Lung microvascular endothelial cell (primary cell): ENCODE measurements around the gene GCNT1. TPM values are rescaled to one million over a fixed set of nuclear protein-coding genes. Genes with fewer than 3 reads are reported as not detected.
"Not testable (repeated sequence)": the region's sequence is repeated elsewhere in the genome, so short reads cannot be mapped to it uniquely, and the experiment has no call there.

ENCODE experiments used
- DNase-seq, 2 donors: peaks; one replicate each; pipeline versions ENCODE4 v3.0.0 to v3.0.0-alpha.2; 2010; ENCODE audit warnings: low read depth in 2 of 2
- total RNA-seq: library from RNA; depleted of rRNA; stranded (reverse); fragments of >200 nt; gene quantifications from 2 replicates; pipeline ENCODE4 v1.2.1, GENCODE V29; 2014

Gene GCNT1
- 5.0 and 11.1 TPM in 2 replicates for total RNA-seq

DNA sequence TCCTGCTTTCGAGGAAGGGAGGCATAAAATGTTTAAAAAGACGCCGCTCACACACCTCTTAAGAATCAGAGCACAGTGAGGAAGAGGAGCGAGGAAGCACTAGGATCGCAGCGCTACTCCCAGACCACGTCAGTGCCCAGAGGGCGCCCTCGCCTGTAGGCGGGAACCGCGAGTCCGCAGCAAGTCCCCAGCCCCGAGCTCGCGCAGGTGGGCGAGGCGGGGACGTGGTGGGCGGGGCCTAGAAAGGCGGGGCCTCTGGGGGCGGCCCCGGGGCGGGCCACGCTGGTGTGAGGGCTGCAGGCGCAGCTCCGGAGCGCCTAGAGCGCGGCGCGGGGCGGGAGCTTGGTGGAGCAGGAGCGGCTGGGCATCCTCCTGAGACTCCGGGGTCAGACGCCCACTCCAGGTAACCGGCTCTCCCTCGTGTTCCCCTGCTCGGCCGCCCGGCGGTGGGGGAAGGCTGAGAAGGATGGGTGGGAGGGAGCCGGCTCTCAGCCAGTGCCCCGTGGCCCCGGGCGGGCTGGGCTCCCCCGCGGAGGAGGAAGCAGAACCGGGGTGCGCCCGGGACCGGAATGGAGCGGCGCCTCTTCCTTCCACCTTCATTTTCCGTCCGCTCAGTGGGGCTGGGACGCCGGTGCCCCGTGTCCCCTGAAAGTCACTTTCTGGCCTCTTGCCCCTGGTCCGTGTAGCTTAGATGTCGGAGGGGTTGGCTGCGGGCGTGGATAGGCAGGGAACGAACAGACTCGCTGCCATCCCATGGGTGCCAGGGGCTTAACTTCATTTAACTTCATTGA lies at the start of gene GCNT1:
GCNT1 (plus strand) TSS at position 280 of the 791 bp plus-strand sequence. CDS start 43,200 bp downstream, outside the sequence.
- DNase-seq, result peak; percentile 75 to 79

DNA sequence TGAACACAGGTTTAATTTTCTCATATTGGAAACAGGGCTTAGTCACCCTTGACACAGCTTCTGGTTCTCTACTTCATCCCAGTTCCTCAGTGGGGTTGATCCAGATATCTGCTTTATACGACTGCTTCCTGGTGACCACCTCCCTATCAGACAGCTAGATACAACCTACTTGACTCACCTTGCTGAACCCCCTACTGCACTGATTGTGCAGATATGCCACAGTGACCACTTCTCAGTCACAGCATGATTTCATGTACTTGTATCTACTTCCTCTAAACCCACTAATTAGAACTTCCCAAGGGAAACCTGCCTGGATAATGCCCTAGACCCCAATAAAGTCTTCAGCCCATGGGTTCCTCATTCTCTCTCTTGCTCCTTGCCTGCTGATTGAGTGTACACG lies 46.3 kb upstream of the GCNT1 start:
- DNase-seq, result no peak

- no peak for DNase-seq
Observed at GRCh38 chr9:76413658-76414057, 45.3 kb upstream of the GCNT1 start.

DNA sequence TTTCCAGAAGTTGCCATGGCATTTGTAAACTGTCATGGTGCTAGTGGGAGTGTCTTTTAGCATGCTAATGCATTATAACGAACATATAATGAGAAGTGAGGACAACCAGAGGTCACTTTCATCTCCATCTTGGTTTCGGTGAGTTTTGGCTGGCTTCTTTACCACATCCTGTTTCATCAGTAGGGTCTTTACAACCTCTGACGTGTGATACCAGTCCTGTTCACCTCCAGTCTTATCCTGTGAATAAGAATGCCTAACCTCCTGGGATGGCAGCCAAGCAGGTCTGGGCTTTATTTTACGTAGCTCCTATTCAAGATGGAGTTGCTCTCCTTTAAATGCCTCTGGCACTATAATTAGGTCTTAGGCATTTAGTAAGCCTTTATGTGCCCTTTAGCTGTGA lies 44.3 kb upstream of the GCNT1 start:
- DNase-seq, result peak; percentile 45 to 92

- DNase-seq, result peak; percentile 13 to 75
Observed at GRCh38 chr9:76415154-76415553, 43.8 kb upstream of the GCNT1 start.

DNA sequence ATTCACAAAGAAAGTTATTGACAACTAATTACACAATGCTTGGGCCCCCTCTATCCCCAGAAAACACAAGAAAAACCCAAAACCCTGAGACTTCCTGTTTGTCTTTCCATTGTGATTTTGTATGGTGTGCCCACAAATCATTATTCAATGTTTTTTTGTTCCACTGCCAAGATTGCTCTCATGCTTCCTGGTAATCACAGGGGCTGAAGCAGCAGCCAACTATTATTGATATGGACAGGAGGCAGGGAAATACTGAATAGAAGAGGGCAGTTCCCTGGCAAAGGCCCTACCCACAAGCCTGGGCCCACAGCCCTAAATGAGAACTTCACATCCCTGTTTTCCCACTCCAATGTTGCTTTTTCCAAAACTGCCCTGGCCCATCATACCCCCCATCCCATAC lies 43.3 kb upstream of the GCNT1 start:
- peak; percentile 84 to 91 for DNase-seq

DNA sequence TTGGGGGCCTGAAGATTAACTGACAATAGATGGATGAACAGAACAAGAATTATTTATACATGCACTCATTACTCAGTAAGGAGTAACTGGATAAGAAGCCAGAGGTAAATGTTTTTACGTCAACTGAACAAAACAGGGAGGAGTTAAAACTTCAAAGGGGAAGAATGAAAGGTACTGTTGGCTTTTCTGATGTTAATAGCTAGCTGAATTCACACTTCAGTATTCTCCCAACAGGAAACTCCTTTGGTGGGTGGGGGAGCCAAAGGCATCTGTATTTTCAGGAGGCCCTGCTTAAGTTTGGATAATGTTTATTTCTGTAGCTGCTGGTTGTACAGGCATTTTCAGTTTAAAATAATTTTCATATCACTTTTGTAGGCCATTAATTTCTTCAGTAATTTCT lies 41.6 kb upstream of the GCNT1 start:
- no peak for DNase-seq

DNA sequence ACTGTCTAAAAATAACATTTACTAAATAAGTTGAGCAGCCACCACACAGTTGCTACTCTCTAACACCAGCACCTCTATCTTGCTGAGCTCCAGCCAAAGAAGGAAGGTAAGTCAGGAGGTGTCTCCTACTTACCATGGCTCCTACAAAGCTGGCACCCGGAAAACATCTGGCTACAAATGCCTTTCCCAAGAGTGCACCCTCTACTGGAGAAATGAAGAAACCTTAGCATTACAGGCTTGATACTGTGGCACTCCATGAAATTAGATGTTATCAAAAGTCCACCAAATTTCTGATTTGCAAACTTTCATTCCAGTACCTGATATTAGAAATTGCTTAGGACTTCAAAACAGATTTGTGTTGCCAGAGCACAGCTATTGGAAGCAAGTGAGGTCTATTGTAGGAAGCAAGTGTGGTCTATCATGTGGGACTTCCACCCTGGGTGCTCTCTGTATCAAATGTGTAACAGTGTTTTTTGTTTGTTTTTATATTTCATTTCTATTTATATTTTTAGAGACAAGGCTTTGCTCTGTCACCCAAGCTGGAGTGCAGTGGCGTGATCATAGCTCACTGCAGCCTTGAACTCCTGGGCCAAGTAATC lies 39.1 kb upstream of the GCNT1 start:
- DNase-seq, result peak; percentile 20 to 37

- DNase-seq, result no peak
Observed at GRCh38 chr9:76423216-76424177, 35.5 kb upstream of the GCNT1 start.

GRCh38 chr9:76424491-76424890 lies 34.5 kb upstream of the GCNT1 start:
- DNase-seq, result no peak

GRCh38 chr9:76425677-76426453 lies 33.1 kb upstream of the GCNT1 start:
- no peak for DNase-seq

- DNase-seq, result no peak
Observed at GRCh38 chr9:76426807-76427419, 32.1 kb upstream of the GCNT1 start.

DNA sequence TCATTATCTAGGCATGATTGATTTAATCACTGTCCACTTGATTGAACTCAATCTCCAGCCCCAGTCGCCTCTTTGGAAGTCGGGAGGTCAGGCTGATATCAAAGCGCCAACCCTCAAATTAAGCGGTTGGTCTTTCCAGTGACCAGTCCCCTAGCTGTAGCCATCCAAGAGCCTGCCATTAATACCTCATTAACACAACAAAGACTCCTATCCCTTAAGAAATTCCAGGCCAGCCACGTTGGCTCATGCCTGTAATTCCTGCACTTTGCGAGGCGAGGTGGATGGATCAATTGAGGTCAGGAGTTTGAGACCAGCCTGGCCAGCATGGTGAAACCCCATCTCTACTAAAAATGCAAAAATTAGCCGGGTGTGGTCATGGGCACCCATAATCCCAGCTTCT lies 27.4 kb upstream of the GCNT1 start:
- no peak for DNase-seq

- no peak for DNase-seq
Observed at GRCh38 chr9:76433406-76433805, 25.6 kb upstream of the GCNT1 start.

DNA sequence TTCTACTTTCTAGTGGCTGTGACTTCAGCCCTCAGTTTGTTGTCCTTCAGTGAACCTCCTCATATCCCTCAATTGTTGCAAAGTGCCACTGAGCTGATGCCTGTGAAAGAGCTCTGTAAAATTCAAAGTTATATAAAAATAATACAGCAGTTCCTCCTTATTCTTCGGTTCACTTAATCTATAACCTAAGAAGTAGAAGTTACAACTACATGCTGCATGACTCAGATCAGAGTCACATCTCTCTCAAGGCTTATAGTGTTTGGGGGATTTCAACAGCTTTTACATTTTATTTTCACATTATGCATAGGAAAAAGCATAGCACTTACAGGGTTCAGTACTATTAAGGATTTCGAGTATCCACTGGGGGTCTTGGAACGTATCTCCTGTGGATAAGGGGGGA lies 25.1 kb upstream of the GCNT1 start:
- no peak for DNase-seq

GRCh38 chr9:76434897-76435296 lies 24.1 kb upstream of the GCNT1 start:
- DNase-seq, result not testable (repeated sequence)

DNA sequence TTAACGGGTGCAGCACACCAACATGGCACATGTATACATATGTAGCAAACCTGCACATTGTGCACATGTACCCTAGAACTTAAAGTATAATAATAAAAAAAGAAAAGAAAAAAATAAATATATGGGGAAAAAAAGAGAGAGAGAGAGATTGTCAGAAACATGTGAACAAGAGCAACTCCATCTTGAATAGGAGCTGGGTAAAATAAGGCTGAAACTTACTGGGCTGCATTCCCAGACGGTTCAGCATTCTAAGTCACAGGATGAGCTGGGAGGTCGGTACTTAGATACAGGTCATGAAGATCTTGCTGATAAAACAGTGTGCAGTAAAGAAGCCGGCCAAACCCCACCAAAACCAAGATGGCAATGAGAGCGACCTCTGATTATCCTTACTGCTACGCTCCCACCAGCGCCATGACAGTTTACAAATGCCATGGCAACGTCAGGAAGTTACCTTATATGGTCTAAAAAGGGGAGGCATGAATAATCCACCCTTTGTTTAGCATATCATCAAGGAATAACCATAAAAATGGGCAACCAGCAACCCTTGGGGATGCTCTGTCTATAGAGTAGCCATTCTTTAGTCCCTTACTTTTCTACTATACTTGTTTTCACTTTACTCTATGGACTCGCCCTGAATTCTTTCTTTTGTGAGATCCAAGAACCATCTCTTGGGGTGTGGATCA lies 21.8 kb upstream of the GCNT1 start:
- DNase-seq, result not testable (repeated sequence)

GRCh38 chr9:76438841-76439588 lies 20.0 kb upstream of the GCNT1 start:
- no peak for DNase-seq

GRCh38 chr9:76441551-76442322 lies 17.2 kb upstream of the GCNT1 start:
- peak; percentile 11 to 77 for DNase-seq
